HG03025 (cell line): ENCODE data around the gene CPM.

Experiments
- ATAC-seq: cut with Tn5 transposase; IDR thresholded peaks from one replicate; pipeline ENCODE4 v1.9.1; 2021; ENCODE audit warnings: mild to moderate bottlenecking, moderate library complexity; ENCODE audit not compliant: unreplicated experiment, low FRiP score

Gene CPM

GRCh38 chr12:68910128-68910527, 22.8 kb downstream of the CPM start:
- no peak for ATAC-seq

GRCh38 chr12:68908076-68908475, 24.9 kb downstream of the CPM start:
- ATAC-seq, result no peak

- ATAC-seq, result no peak
Observed at GRCh38 chr12:68905733-68906132, 27.2 kb downstream of the CPM start.

- no peak for ATAC-seq
Observed at GRCh38 chr12:68904351-68904962, 28.5 kb downstream of the CPM start.

- ATAC-seq, result no peak
Observed at GRCh38 chr12:68903511-68903910, 29.5 kb downstream of the CPM start.

- ATAC-seq, result no peak
Observed at GRCh38 chr12:68901551-68901950, 31.4 kb downstream of the CPM start.

GRCh38 chr12:68901145-68901544, 31.8 kb downstream of the CPM start:
- ATAC-seq, result no peak

- no peak for ATAC-seq
Observed at GRCh38 chr12:68900241-68900640, 32.7 kb downstream of the CPM start.

GRCh38 chr12:68899251-68899771, 33.7 kb downstream of the CPM start:
- no peak for ATAC-seq

- ATAC-seq, result no peak
Observed at GRCh38 chr12:68896881-68897540, 36.0 kb downstream of the CPM start.

GRCh38 chr12:68894276-68894855, 38.6 kb downstream of the CPM start:
- ATAC-seq, result no peak

- ATAC-seq, result no peak
Observed at GRCh38 chr12:68893741-68894140, 39.2 kb downstream of the CPM start.

- no peak for ATAC-seq
Observed at GRCh38 chr12:68893201-68893600, 39.8 kb downstream of the CPM start.

GRCh38 chr12:68891141-68891540, 41.8 kb downstream of the CPM start:
- ATAC-seq, result no peak

- no peak for ATAC-seq
Observed at GRCh38 chr12:68890701-68891113, 42.3 kb downstream of the CPM start.

GRCh38 chr12:68888243-68888642, 44.7 kb downstream of the CPM start:
- ATAC-seq, result no peak

GRCh38 chr12:68887641-68888040, 45.3 kb downstream of the CPM start:
- ATAC-seq, result no peak

- no peak for ATAC-seq
Observed at GRCh38 chr12:68886636-68887572, 46.1 kb downstream of the CPM start.

GRCh38 chr12:68885381-68885780, 47.6 kb downstream of the CPM start:
- no peak for ATAC-seq

GRCh38 chr12:68884251-68884650, 48.7 kb downstream of the CPM start:
- ATAC-seq, result no peak

GRCh38 chr12:68883151-68883550, 49.8 kb downstream of the CPM start:
- ATAC-seq, result no peak
